ENCODE results near the gene CLDN24.

Gene CLDN24

GRCh38 chr4:183272384-183272783 is 49.8 kb downstream of the CLDN24 start:
- no peak for DNase-seq
